Mesenchymal stem cell (in vitro differentiated cells and primary cell): ENCODE data around the gene MTCL1.
A peak's percentile ranks its signal among the peaks of the same experiment; 100 is the strongest.

Experiments used
- DNase-seq: peaks from one replicate; pipeline ENCODE4 v3.0.0-alpha.2; 2013
- H2AFZ ChIP-seq: one replicate; pipeline ENCODE4 v1.6.1; 2013; ENCODE audit warnings: low read depth, mild to moderate bottlenecking, control low read depth, inconsistent platforms, low read length, moderate library complexity
- H2AK5ac ChIP-seq: 2 replicates; pipeline ENCODE4 v1.6.1; 2013; ENCODE audit warnings: low read length, moderate library complexity, mild to moderate bottlenecking, inconsistent platforms; ENCODE audit not compliant: severe bottlenecking
- H2BK120ac ChIP-seq: one replicate; pipeline ENCODE4 v1.6.1; 2013; ENCODE audit warnings: low read depth, mild to moderate bottlenecking, inconsistent platforms, low read length, moderate library complexity
- H2BK12ac ChIP-seq, 2 experiments: one replicate each; pipeline ENCODE4 v1.6.1; 2013; ENCODE audit warnings: inconsistent platforms in 2 of 2, low read length in 2 of 2, mild to moderate bottlenecking in 2 of 2, moderate library complexity in 2 of 2, control low read depth in 1 of 2
- H2BK15ac ChIP-seq: one replicate; pipeline ENCODE4 v1.6.1; 2013; ENCODE audit warnings: mild to moderate bottlenecking, low read depth, inconsistent platforms; ENCODE audit not compliant: poor library complexity, severe bottlenecking
- H2BK5ac ChIP-seq: 2 replicates; pipeline ENCODE4 v1.6.1; 2013; ENCODE audit warnings: low read depth, mild to moderate bottlenecking, low read length, control low read depth, inconsistent platforms; ENCODE audit not compliant: poor library complexity, severe bottlenecking
- H3K14ac ChIP-seq, 2 experiments: one replicate each; pipeline ENCODE4 v1.6.1; 2013; ENCODE audit warnings: inconsistent platforms in 2 of 2, low read length in 2 of 2, control low read depth in 1 of 2, mild to moderate bottlenecking in 1 of 2, moderate library complexity in 1 of 2
- H3K18ac ChIP-seq, 2 experiments: one replicate each; pipeline ENCODE4 v1.6.1; 2013; ENCODE audit warnings: inconsistent platforms in 2 of 2, low read length in 2 of 2, control low read depth in 1 of 2, low read depth in 1 of 2, mild to moderate bottlenecking in 1 of 2
- H3K23ac ChIP-seq, 2 experiments: one replicate each; pipeline ENCODE4 v1.6.1; 2013; ENCODE audit warnings: inconsistent platforms in 2 of 2, low read length in 2 of 2, mild to moderate bottlenecking in 2 of 2, moderate library complexity in 2 of 2, control low read depth in 1 of 2
- H3K27ac ChIP-seq: 2 replicates; pipeline ENCODE4 v1.5.1; 2013; ENCODE audit warnings: mild to moderate bottlenecking, moderate library complexity, low read length, control low read depth, inconsistent platforms; ENCODE audit not compliant: poor library complexity, severe bottlenecking
- H3K27me3 ChIP-seq, 2 experiments: 2 replicates each; pipeline versions ENCODE4 v1.6.1 to v1.7.0; 2013; ENCODE audit warnings: low read length in 2 of 2, mild to moderate bottlenecking in 2 of 2, moderate library complexity in 2 of 2, control low read depth in 1 of 2, inconsistent platforms in 1 of 2; ENCODE audit not compliant: control insufficient read depth in 1 of 2, insufficient read depth in 1 of 2
- H3K36me3 ChIP-seq, 2 experiments: 2 replicates each; pipeline versions ENCODE4 v1.6.1 to v1.7.0; 2013; ENCODE audit warnings: low read length in 2 of 2, control low read depth in 1 of 2, inconsistent platforms in 1 of 2, low read depth in 1 of 2, mild to moderate bottlenecking in 1 of 2; ENCODE audit not compliant: insufficient read depth in 2 of 2, control insufficient read depth in 1 of 2
- H3K4ac ChIP-seq, 2 experiments: one replicate each; pipeline ENCODE4 v1.6.1; 2013; ENCODE audit warnings: inconsistent platforms in 2 of 2, low read length in 2 of 2, mild to moderate bottlenecking in 2 of 2, moderate library complexity in 2 of 2, control low read depth in 1 of 2, low read depth in 1 of 2
- H3K4me1 ChIP-seq: 2 replicates; pipeline ENCODE4 v1.6.1; 2013; ENCODE audit warnings: low read depth, low read length, control low read depth; ENCODE audit not compliant: control insufficient read depth, insufficient read depth
- H3K4me2 ChIP-seq: 2 replicates; pipeline ENCODE4 v1.6.1; 2013; ENCODE audit warnings: low read length, mild to moderate bottlenecking, inconsistent platforms; ENCODE audit not compliant: poor library complexity, severe bottlenecking
- H3K4me3 ChIP-seq, 2 experiments: 2 replicates each; pipeline versions ENCODE4 v1.5.1 to v1.7.0; 2013; ENCODE audit warnings: low read length in 2 of 2, mild to moderate bottlenecking in 2 of 2, control low read depth in 1 of 2, low read depth in 1 of 2; ENCODE audit not compliant: insufficient read depth in 1 of 2
- H3K79me1 ChIP-seq: replicated peaks from 2 replicates; pipeline ENCODE4 v1.6.1; 2013; ENCODE audit warnings: mild to moderate bottlenecking, control low read depth, low read length, inconsistent platforms; ENCODE audit not compliant: poor library complexity, severe bottlenecking
- H3K9ac ChIP-seq: 2 replicates; pipeline ENCODE4 v1.7.0; 2013; ENCODE audit warnings: mild to moderate bottlenecking, low read length, moderate library complexity
- H3K9me3 ChIP-seq: 2 replicates; pipeline ENCODE4 v1.7.0; 2013; ENCODE audit warnings: mild to moderate bottlenecking, low read length; ENCODE audit not compliant: control insufficient read depth
- H4K8ac ChIP-seq: one replicate; pipeline ENCODE4 v1.6.1; 2013; ENCODE audit warnings: inconsistent platforms, mild to moderate bottlenecking, low read length, moderate library complexity
- H4K91ac ChIP-seq: one replicate; pipeline ENCODE4 v1.6.1; 2013; ENCODE audit warnings: mild to moderate bottlenecking, low read length, inconsistent platforms
- WGBS: methylation state at CpG from one replicate; pipeline ENCODE4 v1.1.7; 2013; ENCODE audit warnings: mixed read lengths; 5-methylcytosine and 5-hydroxymethylcytosine counted together

MTCL1 gene

DNA sequence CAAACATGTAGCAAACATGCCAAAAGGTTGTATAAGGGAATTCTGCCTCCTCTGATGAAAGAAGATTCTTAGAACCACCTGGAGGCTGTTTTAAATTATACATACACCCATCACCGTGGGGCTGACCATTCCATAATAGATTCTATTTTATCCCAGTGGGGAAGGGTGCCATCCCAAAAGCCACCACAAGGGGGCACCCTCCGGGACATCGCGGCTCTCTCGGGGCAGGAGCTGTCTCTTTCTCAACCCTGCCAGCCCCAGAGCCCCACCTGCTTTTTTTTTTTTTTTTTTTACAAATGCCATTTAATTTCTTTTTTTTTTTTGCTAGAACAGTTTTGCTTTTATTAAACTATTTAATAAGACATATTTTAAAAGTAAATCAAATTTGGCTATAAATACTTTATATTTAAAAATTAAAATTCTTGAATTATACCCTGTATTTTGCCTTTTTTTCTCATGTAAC lies 8.6 kb upstream of the MTCL1 start:
- no peaks in the 10 kb centered on the region for H3K9me3 ChIP-seq
- DNase-seq: peak; percentile 62
- H2BK120ac ChIP-seq: no peak overlapping the region

DNA sequence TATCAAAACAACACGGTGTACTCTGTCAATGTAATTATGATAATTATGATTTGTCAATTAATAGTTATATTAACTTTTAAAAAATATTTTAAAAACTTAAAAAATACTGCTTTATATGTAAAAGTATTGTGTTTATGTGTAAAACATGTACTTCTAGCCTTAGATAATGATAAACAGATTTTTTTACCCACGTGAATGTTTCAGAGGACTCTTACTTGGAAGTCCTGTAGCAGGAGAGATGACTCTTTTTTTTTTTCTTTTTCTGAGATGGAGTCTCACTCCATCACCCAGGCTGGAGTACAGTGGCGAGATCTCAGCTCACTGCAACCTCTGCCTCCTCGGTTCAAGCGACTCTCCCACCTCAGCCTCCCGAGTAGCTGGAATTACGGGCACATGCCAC lies 6.2 kb upstream of the MTCL1 start:
- H4K91ac ChIP-seq: no peak overlapping the region
- H3K4me2 ChIP-seq: no peak overlapping the region
- H3K18ac ChIP-seq: no peak overlapping the region
- no peak overlapping the region for H3K27ac ChIP-seq
- no peak for DNase-seq
- no peak overlapping the region for H2AFZ ChIP-seq
- H3K4me3 ChIP-seq: no peak overlapping the region
- 97% methylated on average over 6 of the region's 7 CpGs for WGBS
- H2BK12ac ChIP-seq: no peak overlapping the region
- no peak overlapping the region for H2AK5ac ChIP-seq
- no peak overlapping the region for H3K9ac ChIP-seq
- H2BK5ac ChIP-seq: no peak overlapping the region
- H3K36me3 ChIP-seq: peaks cover 0 to 3% of the 10 kb centered on the region in 2 experiments
- no peak overlapping the region for H2BK120ac ChIP-seq
- H3K9me3 ChIP-seq: no peaks in the 10 kb centered on the region
- peaks cover 10% of the 10 kb centered on the region for H3K79me1 ChIP-seq
- no peak overlapping the region for H3K23ac ChIP-seq
- H3K4me1 ChIP-seq: peaks cover 26% of the 10 kb centered on the region
- no peak overlapping the region for H3K4ac ChIP-seq
- no peak overlapping the region for H3K14ac ChIP-seq
- H4K8ac ChIP-seq: no peak overlapping the region
- no peaks in the 10 kb centered on the region for H3K27me3 ChIP-seq
- no peak overlapping the region for H2BK15ac ChIP-seq

More for the DNA sequence above, 8.6 kb upstream of the MTCL1 start:
- H3K4me2 ChIP-seq: no peak overlapping the region
- peaks cover 9% of the 10 kb centered on the region for H3K4me1 ChIP-seq
- H3K23ac ChIP-seq: no peak overlapping the region
- H3K79me1 ChIP-seq: peaks cover 5% of the 10 kb centered on the region
- no peak overlapping the region for H2AK5ac ChIP-seq
- no peak overlapping the region for H4K8ac ChIP-seq
- no peak overlapping the region for H3K27ac ChIP-seq
- no peak overlapping the region for H2BK15ac ChIP-seq
- no peak overlapping the region for H2AFZ ChIP-seq
- H2BK5ac ChIP-seq: no peak overlapping the region
- H4K91ac ChIP-seq: no peak overlapping the region
- H3K18ac ChIP-seq: no peak overlapping the region
- 1% methylated on average over 5 of the region's 5 CpGs for WGBS
- no peak overlapping the region for H3K14ac ChIP-seq
- no peak overlapping the region for H3K9ac ChIP-seq
- H3K4ac ChIP-seq: no peak overlapping the region
- H3K4me3 ChIP-seq: no peak overlapping the region
- no peaks in the 10 kb centered on the region for H3K27me3 ChIP-seq
- H3K36me3 ChIP-seq: peaks cover 0 to 3% of the 10 kb centered on the region in 2 experiments
- no peak overlapping the region for H2BK12ac ChIP-seq

DNA sequence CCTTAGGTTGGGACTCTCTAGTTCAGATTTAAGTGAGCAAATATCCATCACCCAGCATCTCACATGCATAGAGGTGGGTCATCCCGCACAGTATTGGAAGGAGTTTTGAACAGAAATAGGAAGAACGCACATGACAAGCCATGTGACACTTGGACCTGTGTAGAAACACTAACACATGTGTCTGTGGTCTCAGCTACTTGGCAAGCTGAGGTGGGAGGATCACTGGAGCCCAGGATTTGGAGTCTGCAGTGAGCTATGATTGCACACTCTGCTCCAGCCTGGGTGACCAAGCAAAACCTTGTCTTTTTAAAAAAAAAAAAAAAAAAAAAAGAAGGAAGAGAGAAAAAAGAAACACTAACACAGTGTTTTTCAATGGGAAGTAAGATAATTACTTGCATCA lies 5.4 kb upstream of the MTCL1 start:
- Histone ChIP-seq H3K4me3 (no peak overlapping the region), H2BK120ac (no peak overlapping the region), H4K8ac (no peak overlapping the region), H3K14ac (no peak overlapping the region), H2AK5ac (peak overlapping the region; percentile 14), H2BK15ac (no peak overlapping the region), H3K4ac (no peak overlapping the region), H3K27me3 (no peaks in the 10 kb centered on the region), H3K79me1 (peaks cover 10% of the 10 kb centered on the region), H3K4me2 (no peak overlapping the region), H3K23ac (no peak overlapping the region), H2BK5ac (no peak overlapping the region), H3K9ac (peak overlapping the region; percentile 29), H3K27ac (no peak overlapping the region), H3K36me3 (peaks cover 0 to under 1% of the 10 kb centered on the region in 2 experiments), H3K4me1 (peaks cover 30% of the 10 kb centered on the region), H4K91ac (no peak overlapping the region), H2AFZ (no peak overlapping the region), H3K9me3 (no peaks in the 10 kb centered on the region), H3K18ac (peak overlapping the region in 1 of 2 experiments; percentile 59), H2BK12ac (peak overlapping the region in 1 of 2 experiments; percentile 37)
- no peak for DNase-seq
- 91% methylated on average over 2 of the region's 2 CpGs for WGBS

DNA sequence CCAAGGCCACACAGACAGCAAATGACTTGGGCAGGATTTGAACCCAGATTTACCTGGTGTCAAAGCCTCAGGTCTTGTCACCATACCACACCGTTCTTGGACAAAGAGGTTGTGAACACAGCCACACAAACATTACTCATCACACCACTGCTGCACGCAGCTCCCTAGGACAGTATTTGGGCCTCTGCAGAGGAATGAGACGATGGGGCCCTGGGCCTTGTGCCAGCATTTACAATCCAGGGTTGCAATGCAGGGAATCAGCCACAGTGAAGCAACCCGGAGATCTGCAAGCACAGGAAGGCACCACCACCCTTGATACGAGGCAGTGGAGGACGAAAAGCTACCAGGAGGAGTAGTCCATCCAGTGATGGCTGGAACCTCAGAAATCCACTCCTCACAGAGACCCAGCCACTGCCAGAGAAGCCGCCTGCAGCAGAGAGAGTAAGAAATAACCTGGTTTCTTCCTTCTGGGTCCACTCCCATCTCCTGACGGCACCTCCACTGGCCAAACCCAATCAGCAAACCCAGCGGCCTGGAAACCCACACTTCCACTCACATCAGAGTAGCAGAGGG lies 3.7 kb upstream of the MTCL1 start:
- no peak overlapping the region for H3K23ac ChIP-seq
- H2BK15ac ChIP-seq: no peak overlapping the region
- peak overlapping the region in 1 of 2 experiments; percentile 16 for H3K18ac ChIP-seq
- no peaks in the 10 kb centered on the region for H3K27me3 ChIP-seq
- H3K9ac ChIP-seq: peak overlapping the region; percentile 53
- peak overlapping the region; percentile 46 for H2AFZ ChIP-seq
- peak overlapping the region; percentile 76 for H3K27ac ChIP-seq
- H3K4me1 ChIP-seq: peaks cover 30% of the 10 kb centered on the region
- H2BK120ac ChIP-seq: no peak overlapping the region
- H3K4ac ChIP-seq: peak overlapping the region in 1 of 2 experiments; percentile 75
- peak overlapping the region; percentile 29 for H4K8ac ChIP-seq
- WGBS: 43% methylated on average over 9 of the region's 9 CpGs
- H3K14ac ChIP-seq: no peak overlapping the region
- H3K9me3 ChIP-seq: no peaks in the 10 kb centered on the region
- H2AK5ac ChIP-seq: no peak overlapping the region
- no peak overlapping the region for H4K91ac ChIP-seq
- DNase-seq: peak; percentile 81
- H2BK5ac ChIP-seq: no peak overlapping the region
- peak overlapping the region in 1 of 2 experiments; percentile 87 for H2BK12ac ChIP-seq
- peak overlapping the region; percentile 13 for H3K4me2 ChIP-seq
- H3K4me3 ChIP-seq: peak overlapping the region in 1 of 2 experiments; percentile 34
- peaks cover 0 to 10% of the 10 kb centered on the region in 2 experiments for H3K36me3 ChIP-seq
- H3K79me1 ChIP-seq: peaks cover 9% of the 10 kb centered on the region
